Epidermal melanocyte (primary cell): ENCODE results near the gene TMC5.

Experiments used
- DNase-seq: peaks from one replicate; pipeline ENCODE4 v3.0.0; 2011; ENCODE audit warnings: low spot score; ENCODE audit not compliant: insufficient read length

TMC5 gene

DNA sequence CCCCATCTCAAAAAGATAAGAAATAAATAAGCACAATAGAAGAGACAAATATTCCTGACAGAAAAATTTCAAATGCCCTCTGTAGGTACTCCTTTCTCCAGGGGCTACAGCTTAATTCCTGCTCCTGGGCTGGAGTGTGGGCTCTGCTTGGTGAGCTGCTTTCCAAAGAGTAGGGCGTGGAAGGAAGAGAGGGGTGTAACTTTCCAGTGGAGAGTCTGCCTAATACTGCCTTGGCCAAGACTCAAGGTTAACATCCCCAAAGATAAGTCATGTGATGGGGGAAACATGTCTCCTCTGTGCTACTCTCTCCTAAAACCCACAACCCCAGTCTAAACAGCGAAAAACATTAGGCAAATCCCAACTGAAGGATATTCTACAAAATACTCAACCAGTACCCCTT is 42.7 kb downstream of the TMC5 start:
- no peak for DNase-seq

DNA sequence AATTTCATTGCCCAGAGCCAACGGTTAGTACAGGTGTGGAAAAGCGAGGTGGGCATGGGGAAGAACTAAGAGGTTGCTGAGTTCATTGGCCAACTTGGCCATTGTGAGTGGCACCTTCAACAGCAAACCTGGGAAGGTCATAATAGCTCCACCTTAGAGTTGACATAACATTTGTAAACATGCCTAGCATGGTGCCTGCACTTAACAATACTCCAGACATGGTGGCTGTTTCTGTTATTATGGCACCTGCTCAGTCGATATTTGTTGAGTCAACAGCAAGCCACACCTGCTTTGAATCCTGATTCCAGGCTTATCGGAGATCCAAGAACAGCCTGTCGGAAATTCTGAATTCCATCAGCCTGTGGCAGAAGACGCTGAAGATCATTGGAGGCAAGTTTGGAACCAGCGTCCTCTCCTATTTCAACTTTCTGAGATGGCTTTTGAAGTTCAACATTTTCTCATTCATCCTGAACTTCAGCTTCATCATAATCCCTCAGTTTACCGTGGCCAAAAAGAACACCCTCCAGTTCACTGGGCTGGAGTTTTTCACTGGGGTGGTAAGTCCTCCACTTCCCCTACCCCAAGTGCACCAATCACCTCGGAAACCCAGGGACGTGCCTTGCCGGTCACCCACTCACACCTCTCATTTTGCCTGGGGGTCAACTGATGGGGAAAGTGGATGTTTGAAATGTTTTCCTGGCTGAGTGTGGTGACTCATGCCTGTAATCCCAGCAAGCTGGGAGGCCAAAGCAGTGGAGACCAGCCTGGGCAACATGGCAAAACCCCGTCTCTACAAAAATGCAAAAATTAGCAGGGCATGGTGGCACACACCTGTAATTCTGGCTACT is 46.0 kb downstream of the TMC5 start:
- no peak for DNase-seq

DNA sequence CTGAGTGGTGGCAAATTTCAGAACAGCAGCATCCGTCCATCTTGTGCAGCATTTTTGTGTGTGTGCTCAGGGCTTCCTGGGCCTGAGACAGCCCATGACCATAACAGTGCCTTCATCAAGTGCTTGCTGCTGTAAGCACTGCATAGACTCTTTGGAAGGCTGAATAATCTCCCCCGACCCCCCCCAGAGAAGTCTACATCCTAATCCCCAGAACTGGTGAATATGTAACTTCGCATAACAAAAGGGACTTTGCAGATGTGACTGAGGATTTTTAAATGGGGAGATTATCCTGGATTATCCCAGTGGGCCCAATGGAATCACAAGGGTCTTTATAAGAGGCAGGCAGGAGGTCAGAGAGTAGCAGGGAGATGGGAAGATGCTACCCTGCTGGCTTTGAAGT is 50.6 kb downstream of the TMC5 start:
- no peak for DNase-seq

DNA sequence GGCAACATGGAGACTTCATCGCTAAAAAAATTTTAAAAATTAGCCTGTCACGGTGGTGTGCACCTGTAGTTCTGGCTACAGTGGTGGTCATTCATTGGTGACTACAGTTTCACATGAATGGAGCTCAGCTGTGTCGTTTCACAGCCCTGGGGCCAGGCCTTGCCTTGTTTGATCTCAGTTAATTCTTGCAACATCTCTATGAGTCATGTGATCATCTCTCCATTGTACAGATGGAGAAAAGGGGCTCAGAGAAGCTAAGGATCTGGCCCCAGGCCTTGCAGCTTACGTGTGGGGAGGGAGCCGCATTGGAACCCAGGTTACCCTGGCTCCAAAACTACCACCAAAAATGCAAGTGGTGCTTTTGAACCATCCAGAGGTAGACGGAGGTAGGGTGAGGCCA is 54.8 kb downstream of the TMC5 start:
- no peak for DNase-seq

DNA sequence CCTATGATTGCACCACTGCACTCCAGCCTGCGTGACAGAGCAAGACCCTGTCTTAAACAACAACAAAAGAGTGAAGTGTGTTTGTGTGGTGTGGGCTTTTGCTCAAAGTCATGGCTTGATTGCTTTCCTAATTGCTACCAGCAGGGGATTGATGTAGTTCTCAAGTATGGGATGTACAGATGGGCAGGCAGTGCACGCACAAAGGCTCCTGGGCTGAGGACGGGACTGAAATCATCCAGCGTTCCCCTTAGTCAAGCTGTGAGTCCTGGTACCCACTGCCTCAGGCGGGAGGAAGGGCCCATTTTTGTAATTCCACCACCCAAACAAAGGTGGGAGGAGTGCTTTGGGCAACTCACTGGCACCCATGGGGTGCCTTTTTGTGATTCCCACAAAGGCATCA is 56.9 kb downstream of the TMC5 start:
- DNase-seq = no peak

DNA sequence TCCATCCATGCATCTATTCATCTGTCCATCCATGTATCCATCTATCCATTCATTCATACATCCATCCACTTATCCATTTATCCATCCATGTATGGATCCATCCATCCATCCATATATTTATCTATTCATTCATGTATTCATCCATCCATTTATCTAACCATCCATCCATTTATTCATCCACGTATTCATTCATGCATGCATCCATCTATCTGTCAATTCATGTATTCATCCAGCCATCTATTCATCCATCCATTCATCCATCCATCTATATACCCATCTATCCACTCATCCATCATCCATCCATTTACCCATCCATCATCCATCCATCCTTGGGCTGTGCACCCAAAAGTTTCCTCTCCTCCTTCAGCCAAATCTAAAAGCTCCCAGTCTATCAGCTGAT is 60.8 kb downstream of the TMC5 start:
- no peak for DNase-seq

DNA sequence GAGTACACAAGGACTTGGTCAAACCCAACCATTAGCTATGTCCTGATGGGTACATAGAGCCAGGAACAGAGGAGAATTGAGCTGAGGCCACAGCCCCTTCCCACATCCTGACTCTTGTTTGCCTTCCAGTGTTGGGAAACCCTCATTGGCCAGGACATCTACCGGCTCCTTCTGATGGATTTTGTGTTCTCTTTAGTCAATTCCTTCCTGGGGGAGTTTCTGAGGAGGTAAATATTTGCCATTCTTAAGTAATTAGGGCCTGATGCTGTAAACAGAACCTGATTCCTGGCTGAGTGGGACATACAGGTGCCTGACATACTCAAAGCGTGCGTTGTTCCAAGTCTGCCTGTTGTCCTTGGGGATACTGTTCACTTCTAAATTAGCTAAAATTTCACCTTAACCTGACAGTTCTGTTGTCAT is 61.6 kb downstream of the TMC5 start:
- no peak for DNase-seq

DNA sequence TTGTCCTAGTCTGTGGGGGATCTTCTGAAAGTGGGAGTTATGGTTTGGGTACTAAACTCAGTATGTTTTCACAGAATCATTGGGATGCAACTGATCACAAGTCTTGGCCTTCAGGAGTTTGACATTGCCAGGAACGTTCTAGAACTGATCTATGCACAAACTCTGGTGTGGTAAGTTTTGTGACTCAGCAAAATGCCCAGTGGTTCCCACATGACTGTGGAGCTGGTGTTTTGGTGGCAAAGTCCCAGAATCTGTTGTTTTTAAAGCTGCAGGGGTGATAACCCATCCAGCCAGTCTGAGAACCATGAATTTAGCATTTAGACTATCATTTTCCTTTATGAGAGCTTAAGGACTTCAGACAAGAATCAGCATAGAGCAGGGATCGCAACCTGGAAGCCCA is 63.6 kb downstream of the TMC5 start:
- DNase-seq = no peak

DNA sequence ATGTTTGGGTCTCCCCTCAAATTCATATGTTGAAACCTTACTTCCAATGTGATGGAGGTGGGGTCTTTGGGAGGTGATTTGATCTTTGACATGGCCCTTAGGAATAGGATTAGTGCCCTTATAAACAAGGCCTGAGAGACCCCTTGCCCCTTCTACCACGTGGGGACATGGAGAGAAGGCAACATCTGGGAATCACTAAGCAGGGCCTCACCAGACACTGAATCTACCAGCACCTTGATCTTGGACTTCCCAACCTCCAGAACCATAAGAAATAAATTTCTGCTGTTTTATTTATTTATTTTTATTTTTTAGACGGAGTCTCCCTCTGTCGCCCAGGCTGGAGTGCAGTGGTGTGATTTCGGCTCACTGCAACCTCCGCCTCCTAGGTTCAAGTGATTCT is 64.1 kb downstream of the TMC5 start:
- no peak for DNase-seq

DNA sequence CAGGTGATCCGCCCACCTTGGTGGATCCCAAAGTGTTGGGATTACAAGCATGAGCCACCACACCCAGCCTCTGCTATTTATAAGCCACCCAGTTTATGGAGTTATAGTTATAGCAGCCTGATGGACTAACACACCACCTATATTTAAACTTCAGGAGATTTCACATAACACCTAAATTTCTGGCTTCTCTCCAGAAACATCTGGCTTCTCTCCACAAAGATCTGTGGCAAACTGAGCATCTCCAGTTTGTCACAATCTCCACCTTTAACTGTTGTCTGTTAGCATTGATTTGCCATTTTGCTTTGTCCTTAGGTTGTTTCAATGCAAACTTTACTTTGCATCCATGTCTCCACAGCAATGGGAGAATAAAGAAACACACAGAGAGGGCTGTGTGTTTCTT is 64.6 kb downstream of the TMC5 start:
- DNase-seq = no peak

DNA sequence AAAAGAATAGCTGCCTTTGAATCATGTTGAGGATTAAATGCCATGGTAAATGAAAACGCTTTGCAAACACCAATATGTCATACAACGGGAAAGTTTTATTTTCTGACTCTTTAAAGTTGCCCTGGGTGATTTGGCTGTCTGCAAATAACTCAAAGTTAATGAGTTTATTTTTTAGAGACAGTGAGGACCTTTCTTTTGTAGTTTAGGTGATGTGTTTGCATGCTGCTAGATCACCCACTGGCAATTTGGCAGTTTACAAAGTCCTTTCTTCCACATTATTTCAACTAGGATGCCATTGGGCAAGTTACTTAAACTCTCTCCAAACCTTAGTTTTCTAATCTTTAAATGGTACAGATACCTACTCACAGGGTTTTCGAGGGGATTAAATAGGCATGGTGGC is 66.4 kb downstream of the TMC5 start:
- DNase-seq = no peak

DNA sequence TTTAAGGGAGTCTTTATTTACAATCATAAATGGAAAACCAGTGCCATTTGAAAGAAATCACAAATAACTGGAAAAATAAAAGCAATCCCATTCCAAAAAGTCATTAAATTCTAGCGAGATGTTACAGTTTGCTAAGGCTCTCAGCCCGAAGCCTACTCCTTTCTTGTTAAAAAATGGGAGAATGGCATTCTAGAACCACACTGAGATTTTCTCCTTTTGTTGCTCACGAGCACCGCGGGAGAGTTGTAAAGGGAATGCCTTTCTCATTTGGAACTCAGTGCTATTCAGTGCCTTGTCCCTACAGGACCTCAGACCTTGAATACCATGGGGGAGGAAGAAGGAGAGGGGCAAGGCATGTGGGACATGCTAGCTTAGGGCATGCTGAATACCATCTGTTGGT is 67.9 kb downstream of the TMC5 start:
- no peak for DNase-seq

DNA sequence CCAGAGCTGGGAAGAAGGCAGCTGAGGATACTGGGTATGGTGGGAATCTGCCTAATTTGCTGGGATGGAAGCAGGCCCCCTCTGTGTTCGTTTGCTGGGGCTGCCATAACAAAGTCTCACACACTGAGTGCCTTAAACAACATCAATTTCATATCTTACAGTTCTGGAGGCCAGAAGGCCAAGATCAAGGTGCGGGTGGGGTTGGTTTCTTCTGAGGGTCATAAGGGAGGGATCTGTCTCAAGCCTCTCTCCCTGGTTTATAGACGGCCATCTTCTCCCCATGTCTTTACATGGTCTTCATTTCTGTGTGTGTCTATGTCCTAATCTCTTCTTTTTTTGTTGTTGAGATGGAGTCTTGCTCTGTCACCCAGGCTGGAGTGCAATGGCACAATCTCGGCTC is 68.4 kb downstream of the TMC5 start:
- no peak for DNase-seq

DNA sequence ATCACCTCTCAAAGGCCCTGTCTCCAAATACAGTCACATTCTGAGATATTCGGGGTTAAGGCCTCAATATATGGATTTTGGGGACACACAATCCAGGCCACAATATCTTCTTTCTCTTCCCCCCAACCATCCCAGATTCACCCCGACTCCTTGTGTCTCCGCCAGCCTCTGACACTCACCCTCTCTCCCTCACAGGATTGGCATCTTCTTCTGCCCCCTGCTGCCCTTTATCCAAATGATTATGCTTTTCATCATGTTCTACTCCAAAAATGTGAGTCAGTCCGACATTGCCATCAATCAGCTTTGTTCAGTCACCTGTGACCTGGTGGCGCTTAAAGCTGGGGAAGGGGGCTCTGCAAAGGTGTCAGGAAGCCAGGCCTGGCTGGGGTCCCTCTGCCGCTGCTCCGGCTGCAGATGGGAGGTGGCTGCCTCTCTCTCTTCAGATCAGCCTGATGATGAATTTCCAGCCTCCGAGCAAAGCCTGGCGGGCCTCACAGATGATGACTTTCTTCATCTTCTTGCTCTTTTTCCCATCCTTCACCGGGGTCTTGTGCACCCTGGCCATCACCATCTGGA is 69.2 kb downstream of the TMC5 start:
- no peak for DNase-seq

DNA sequence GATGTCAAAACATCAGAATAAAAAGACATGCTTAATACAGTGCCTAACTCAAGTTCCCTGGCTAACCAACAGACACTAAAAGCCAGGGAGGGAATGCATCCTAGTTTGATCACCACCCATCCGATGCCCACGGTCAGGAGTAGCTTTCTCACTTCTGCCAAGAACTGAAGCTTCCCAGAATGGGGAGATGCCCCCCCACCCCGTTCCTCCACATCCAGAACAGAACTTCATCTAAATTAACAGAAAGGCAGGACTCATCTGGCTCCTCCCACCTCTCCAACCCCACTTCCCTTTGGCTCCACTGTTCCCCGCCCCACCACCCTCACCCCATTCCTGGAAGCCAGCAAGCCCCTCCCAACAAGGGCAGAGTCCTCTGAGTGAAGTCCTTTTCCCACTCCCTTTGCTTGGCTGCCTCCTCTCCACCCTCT is 70.5 kb downstream of the TMC5 start:
- DNase-seq = no peak

DNA sequence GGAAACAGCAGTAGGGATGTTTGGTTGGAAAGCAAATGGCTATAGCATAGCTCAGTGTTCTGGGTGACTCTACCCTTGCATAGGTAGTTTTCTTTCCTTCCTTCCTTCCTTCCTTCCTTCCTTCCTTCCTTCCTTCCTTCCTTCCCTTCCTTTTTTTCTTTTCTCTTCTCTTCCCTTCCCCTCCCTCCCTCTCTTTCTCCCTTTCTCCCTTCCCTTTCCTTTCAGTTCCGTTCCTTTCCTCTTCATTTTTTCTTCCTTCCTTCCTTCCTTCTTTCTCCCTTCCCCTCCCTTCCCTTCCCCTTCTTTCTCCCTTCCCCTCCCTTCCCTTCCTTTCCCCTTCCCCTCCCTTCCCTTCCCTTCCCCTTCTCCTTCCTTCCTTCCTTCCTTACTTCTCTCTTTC is 72.9 kb downstream of the TMC5 start:
- DNase-seq = no peak

DNA sequence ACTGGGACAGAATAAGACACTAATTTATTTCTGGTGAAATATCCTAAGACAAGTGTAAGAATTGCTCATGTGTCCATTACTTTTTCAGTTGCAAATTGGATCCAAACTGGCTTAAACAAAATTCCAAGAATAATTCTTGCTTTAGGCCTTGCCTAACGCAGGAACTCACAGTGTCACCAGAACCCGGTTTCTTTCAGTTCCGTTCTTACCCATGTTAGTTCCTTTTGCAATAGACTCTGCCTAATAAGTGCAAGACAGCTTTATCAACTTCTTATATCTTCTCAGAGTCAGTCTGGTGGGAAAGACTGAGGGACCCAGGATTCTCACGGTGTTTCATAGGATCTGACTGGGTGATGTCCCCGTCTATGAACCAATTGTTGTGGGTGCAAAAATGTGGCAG is 79.5 kb downstream of the TMC5 start:
- no peak for DNase-seq

DNA sequence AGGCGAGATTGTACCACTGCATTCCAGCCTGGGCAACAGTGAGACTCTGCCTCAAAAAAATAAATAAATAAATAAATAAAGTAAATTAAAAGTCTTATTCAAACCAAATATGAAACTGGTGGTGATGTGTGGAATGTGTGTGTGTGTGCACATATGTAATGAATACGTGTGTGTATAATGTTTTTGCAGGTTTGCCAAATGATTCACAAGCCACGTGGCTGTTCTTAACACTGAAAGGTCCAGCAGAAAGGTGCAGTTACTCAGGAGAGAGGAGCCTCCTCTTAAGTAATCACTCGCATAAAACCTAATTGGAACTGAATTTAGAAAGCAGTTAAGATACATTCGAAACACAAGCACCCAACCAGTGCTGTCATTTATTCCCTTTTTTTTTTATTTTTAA is 81.3 kb downstream of the TMC5 start:
- DNase-seq = no peak

DNA sequence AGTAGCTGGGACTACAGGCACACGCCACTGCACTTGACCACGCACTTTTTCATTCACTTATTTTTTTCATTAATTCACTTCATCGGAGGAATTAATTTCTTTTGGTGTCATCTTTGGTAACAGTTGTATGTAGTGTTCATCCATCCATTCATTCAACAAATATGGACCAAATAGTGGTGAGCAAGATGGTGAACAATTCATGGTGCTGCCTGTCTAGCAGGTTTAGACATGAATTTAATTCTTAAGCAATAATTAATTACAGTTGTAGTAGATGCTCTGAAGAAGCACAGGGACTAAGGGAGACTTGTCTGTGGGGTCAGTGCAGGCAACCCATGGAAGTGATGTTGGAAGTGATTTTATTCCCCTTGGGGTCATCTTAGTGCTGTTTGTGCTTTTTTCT is 81.8 kb downstream of the TMC5 start:
- no peak for DNase-seq

DNA sequence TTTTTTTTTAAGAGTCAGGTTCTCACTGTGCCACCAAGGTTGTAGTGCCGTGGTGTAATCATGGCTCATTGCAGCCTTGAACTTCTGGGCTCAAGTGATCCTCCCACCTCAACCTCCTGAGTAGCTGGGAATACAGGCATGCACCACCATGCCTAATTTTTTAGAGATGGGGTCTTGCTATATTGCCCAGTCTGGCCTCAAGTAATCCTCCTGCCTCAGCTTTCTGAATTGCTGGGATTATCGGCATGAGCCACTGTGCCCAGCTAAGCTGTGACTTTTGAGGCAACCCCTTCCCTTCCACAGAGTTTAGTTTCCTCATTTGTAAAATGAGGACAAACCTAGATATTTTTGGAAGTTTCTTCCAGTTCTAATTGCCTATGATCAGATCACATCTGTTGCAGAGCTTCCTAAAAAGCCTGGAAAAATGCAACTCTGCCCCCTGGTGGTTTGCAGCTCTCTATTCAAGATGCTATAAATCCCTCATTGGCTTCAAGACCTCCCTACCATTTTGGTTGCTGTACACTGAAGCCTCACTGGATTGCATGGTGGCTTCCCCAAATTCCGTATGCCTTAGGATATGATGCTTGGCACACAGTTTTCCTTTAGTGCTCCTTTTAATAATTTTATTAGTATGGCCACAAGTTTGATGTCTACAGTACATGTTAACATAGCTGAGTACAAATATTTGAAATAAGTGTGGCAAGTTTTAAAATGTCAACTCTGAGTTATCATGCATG is 84.9 kb downstream of the TMC5 start:
- peak; percentile 59 for DNase-seq

DNA sequence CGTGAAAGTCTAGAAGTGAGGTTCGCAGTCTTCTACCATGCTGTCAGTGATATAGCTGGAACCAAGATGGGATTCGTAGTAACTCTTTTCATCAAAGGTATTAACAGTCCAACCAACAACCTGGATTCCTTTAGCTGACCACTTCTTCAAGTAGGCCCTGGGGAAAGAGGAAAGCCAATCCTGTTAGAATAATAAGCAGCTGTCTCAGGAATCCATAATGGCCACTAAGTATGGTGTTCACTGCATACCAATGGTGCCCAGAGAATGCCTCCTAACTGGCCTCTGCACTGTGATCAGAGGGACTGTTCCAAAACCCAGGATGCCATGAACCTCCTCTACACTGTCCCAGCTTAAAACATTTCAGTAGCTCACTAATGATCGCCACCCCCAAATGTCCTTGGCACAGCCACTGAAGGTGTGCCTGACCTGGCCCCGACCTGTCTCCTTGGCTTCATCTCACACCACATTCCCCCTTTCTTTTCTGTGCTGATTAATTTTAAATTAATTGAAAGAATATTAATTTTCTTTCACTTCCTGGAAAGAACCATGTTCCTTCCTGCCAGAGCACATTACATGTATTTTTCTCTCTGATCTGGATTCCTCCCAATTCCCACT is 85.9 kb downstream of the TMC5 start:
- no peak for DNase-seq

DNA sequence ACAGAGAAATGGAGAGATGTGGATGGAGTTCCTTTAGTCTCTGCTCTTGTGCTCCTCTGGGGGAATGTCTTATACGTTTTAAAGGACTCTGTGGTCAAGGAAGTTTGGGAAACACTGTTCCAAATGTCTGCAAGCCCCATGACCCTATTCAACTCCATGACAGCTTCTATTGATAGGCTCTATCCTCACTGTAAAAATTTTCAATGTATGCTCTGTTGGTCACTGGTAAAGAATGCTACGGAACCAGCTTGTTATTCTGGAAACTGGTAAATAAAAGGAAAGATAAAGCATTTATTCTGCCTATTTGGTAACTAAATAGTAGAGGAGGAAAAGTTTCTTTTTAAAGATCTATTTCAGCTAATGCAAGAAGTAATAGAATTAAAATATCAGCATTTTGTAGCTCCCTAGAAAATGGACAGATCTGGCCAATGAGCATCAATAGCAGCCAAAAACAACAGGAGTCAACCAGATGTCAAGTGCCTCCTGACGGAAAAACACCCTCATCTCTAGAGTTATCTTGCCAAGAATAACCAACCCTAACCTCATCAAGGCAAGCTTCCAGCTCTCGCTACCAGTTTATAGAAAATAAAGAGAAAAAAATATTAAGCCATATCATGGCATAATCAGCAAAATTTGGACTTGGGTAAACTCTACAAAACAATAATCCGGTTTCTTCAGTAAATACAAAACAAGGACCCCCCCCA is 88.1 kb downstream of the TMC5 start:
- no peak for DNase-seq
